H1 (cell line): ENCODE data around the gene ASCC1. TPM values are rescaled to one million over a fixed set of nuclear protein-coding genes. Genes with fewer than 3 reads are reported as not detected.

Source experiments
- RBBP5 ChIP-seq: IDR thresholded peaks from 2 replicates; pipeline ENCODE4 v1.7.1; 2012; ENCODE audit warnings: low read depth, mild to moderate bottlenecking, inconsistent platforms, low read length, moderate library complexity, borderline replicate concordance
- polyA plus RNA-seq, 7 experiments: library from polyadenylated mRNA; depleted of rRNA in 3 of 7; stranded (reverse) in 5 of 7; unstranded in 2 of 7; fragments of >200 nt in 5 of 7; fragments of 200-250 nt in 2 of 7; gene quantifications; 1 replicate in 5 of 7; 2 replicates in 1 of 7; 4 replicates in 1 of 7; pipeline versions ENCODE4 v1.2.1 to v1.2.3, GENCODE V29; 2011 to 2013; ENCODE audit warnings: missing spikeins in 2 of 7, mixed read lengths in 2 of 7
- total RNA-seq: library from RNA; stranded (reverse); fragmentation: NEBNext Ultra II Directional; extraction: Animal tissue kit (Norgen Biotek cat#: 25700); gene quantifications from 2 replicates; pipeline ENCODE4 v1.2.1, GENCODE V29; 2021

Gene ASCC1
- total and polyA plus RNA-seq, 2 of the 8 experiments (the other 6 are each of a cell fraction or from before 2014, with no cell fraction given) = 25.6 to 35.8 TPM

GRCh38 chr10:72076756-72077155 lies 139.3 kb downstream of the ASCC1 start (continued):
- no peak for TF ChIP-seq RBBP5
- TF ChIP-seq, all 59 proteins: peak for 0
